NCI-H2227 (cell line): Measurements from ENCODE around the gene TVP23A.

Experiments
- DNase-seq: peaks from one replicate; lab custom pipeline; 2025; ENCODE audit not compliant: unreplicated experiment; lab: John Stamatoyannopoulos, UW

The TVP23A gene

GRCh38 chr16:10817963-10818941 is at the start of gene TVP23A:
TVP23A (minus strand) TSS chr16:10818794; CDS start chr16:10818493, 301 bp downstream.
- peak; percentile 79 for DNase-seq

- no peak for DNase-seq
These were observed 49.6 kb upstream of the TVP23A start for GRCh38 chr16:10868104-10868595.

DNA sequence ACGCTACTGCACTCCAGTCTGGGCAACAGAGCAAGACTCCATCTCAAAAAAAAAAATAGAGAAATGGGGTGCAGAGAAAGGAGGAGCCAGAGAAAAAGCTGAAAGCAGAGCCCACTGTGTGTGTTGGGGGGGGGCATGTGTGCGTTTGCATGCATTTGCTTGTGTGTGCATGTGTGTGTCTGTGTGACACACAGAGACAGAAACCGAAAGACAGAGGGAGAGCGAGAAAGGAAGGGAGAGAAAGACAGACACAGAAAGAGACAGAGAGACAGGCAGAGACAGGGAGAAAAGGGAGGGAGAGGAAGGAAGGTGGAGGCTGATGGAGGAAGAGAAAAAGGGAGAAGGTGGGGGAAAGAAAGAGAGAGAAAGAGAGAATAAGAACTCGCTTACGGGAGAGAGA is 48.6 kb upstream of the TVP23A start:
- no peak for DNase-seq

- no peak for DNase-seq
These were observed 47.7 kb upstream of the TVP23A start for GRCh38 chr16:10865991-10866966.

DNA sequence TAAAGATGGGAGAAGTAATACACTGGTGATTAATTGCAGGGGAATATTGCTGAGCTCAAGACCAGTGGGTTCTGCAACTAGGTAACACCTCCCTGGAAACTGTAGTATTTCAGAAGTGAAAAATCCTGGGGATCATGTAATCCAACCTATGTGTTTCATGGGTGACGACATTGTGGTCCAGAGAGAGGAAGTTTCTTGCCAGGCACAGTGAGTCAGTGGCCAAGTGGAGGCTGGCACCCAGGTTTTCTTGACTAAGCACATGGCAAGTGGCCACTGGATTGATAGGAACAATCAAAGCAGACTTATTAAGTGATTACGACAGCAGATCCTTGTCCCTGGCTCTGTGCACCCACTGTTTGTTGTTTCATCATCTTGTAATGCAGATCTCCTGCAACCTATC is 43.8 kb upstream of the TVP23A start:
- DNase-seq = no peak

GRCh38 chr16:10859658-10860057 is 41.1 kb upstream of the TVP23A start:
- DNase-seq = no peak

GRCh38 chr16:10859020-10859419 is 40.4 kb upstream of the TVP23A start:
- DNase-seq = no peak

GRCh38 chr16:10858203-10858602 is 39.6 kb upstream of the TVP23A start:
- no peak for DNase-seq

DNA sequence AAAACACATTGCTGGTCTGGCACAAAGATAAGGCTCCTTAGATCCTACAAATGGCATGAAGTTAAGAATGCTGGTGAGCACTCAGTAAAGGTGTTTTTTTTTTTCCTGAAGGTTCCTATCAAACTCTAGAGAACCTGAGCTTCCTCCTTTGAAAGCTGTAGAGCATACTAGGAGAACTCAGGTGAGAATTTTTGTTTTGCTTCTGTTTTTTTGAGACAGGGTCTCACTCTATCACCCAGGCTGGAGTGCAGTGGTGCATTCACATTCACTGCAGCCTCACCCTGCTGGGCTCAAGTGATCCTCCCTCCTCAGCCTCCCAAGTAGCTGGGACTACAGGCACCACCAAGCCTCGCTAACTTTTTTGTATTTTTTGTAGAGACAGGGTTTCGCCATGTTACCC is 37.4 kb upstream of the TVP23A start:
- no peak for DNase-seq

GRCh38 chr16:10852948-10853347 is 34.4 kb upstream of the TVP23A start:
- no peak for DNase-seq

GRCh38 chr16:10852286-10852685 is 33.7 kb upstream of the TVP23A start:
- DNase-seq = no peak

GRCh38 chr16:10851512-10851911 is 32.9 kb upstream of the TVP23A start:
- no peak for DNase-seq

- no peak for DNase-seq
These were observed 31.9 kb upstream of the TVP23A start for GRCh38 chr16:10850478-10850850.

DNA sequence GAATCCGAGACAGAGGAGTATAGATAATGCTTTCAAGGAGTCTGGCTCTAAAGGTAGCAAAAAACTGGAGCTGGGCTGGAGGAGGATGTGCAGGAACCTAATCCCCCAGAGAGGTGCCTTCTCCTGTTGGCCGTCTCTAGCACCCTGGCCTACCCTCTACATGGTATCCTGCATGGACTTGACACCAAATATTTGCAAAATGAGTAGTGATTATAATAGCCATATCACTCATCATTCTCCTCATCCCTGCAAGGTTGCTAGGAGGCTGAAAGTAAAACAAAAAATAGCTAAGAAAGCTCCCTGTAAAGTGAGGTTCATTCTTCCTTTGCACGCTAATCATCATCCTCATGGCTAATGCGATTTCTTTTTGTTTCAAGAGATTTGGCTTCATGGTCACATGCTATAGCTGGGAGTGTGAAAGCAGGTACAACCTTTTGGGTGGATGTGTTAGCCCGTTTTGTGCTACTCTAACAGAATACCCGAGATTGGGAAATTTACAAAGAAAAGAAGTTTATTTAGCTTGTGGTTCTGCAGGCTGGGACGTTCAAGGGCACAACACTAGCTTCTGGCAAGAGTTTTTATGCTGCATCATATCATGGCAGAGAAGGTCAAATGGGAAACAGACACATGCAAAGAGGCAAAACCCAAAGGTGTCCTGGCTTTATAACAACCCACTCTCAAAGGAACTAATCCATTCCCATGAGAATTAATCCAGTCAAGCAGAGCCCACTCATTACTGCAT is 31.3 kb upstream of the TVP23A start:
- no peak for DNase-seq

DNA sequence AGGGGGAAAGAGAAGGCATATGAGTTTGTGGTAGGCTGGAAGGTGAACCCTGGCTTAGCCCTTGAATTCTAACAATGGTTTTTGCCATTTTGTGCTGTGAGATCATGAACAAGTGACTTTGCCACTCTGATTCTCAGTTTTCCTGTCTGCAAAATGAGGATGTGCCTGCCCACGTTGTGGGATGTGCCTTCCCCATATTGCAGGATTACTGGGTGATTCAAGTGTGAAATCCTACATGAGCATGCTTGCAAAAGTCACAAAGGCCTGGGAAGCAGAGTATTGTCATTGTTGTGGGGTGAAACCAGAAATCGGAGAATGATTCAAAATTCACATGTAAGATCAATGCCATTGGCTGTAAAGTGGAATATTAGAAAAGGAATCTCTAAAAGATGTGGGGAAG is 28.6 kb upstream of the TVP23A start:
- no peak for DNase-seq

GRCh38 chr16:10846213-10846998 is 27.8 kb upstream of the TVP23A start:
- no peak for DNase-seq

GRCh38 chr16:10840703-10841102 is 22.1 kb upstream of the TVP23A start:
- no peak for DNase-seq

GRCh38 chr16:10839279-10839666 is 20.7 kb upstream of the TVP23A start:
- DNase-seq = no peak

- no peak for DNase-seq
These were observed 20.2 kb upstream of the TVP23A start for GRCh38 chr16:10838621-10839278.
